ENCODE measurements around the gene CFLAR.
"Not testable (repeated sequence)": the region's sequence is repeated elsewhere in the genome, so short reads cannot be mapped to it uniquely, and the experiment has no call there.

CFLAR gene

GRCh38 chr2:201149064-201149820, 33.3 kb downstream of the CFLAR start:
- DNase-seq = no peak

GRCh38 chr2:201149821-201150165, 33.8 kb downstream of the CFLAR start:
- DNase-seq = not testable (repeated sequence)

- DNase-seq = no peak
These were observed 34.6 kb downstream of the CFLAR start for GRCh38 chr2:201150454-201151020.

GRCh38 chr2:201151127-201151981, 35.4 kb downstream of the CFLAR start:
- DNase-seq = peak; percentile 25

- DNase-seq = no peak
These were observed 36.6 kb downstream of the CFLAR start for GRCh38 chr2:201152517-201152916.

- DNase-seq = no peak
These were observed 37.2 kb downstream of the CFLAR start for GRCh38 chr2:201152999-201153815.

- DNase-seq = no peak
These were observed 38.8 kb downstream of the CFLAR start for GRCh38 chr2:201154615-201155399.

GRCh38 chr2:201156036-201156435, 40.1 kb downstream of the CFLAR start:
- DNase-seq = no peak

GRCh38 chr2:201156640-201157039, 40.7 kb downstream of the CFLAR start:
- DNase-seq = no peak

- no peak for DNase-seq
These were observed 41.7 kb downstream of the CFLAR start for GRCh38 chr2:201157694-201158093.

GRCh38 chr2:201158111-201158929, 42.4 kb downstream of the CFLAR start:
- DNase-seq = no peak

GRCh38 chr2:201164166-201164565, 48.2 kb downstream of the CFLAR start:
- DNase-seq = no peak

- DNase-seq = no peak
These were observed 51.6 kb downstream of the CFLAR start for GRCh38 chr2:201167546-201167945.

- not testable (repeated sequence) for DNase-seq
These were observed 52.5 kb downstream of the CFLAR start for GRCh38 chr2:201168496-201168895.

GRCh38 chr2:201171259-201171814, 55.4 kb downstream of the CFLAR start:
- no peak for DNase-seq

GRCh38 chr2:201172279-201172678, 56.3 kb downstream of the CFLAR start:
- DNase-seq = no peak

GRCh38 chr2:201174687-201175086, 58.7 kb downstream of the CFLAR start:
- DNase-seq = no peak

- no peak for DNase-seq
These were observed 60.1 kb downstream of the CFLAR start for GRCh38 chr2:201176081-201176481.

GRCh38 chr2:201180010-201180409, 64.0 kb downstream of the CFLAR start:
- DNase-seq = no peak

GRCh38 chr2:201182650-201183364, 66.8 kb downstream of the CFLAR start, which contains the start of gene CASP10:
CASP10 (plus strand) TSS chr2:201183141; CDS start chr2:201185778, 2,637 bp downstream.
- DNase-seq = no peak
